GM12878 (cell line): ENCODE measurements around the gene RAB3C. TPM values are rescaled to one million over a fixed set of nuclear protein-coding genes. Genes with fewer than 3 reads are reported as not detected.

Experiments used
- ATAC-seq: fragments of 200-7000 bp; cut with Tn5 transposase; 3 replicates; pipeline ENCODE4 v1.9.1; 2020; ENCODE audit warnings: mild to moderate bottlenecking, moderate library complexity
- BruUV-seq: library from RNA; stranded (reverse); fragments of 400-500 nt; replicated peaks from 2 replicates; lab custom pipeline; 2021; lab: Mats Ljungman, UMichigan
- CTCF ChIA-PET: fragments of 300-600 bp; sonication (Branson Sonifier 250); formaldehyde crosslinking; extraction: SDS; loops from one replicate; lab custom pipeline; 2021; ENCODE audit warnings: inconsistent platforms; lab: Yijun Ruan, JAX
- POLR2A ChIA-PET: fragments of 350-600 bp; formaldehyde crosslinking; extraction: SDS; loops from one replicate; lab custom pipeline; 2021; ENCODE audit warnings: inconsistent platforms; lab: Charles Lee
- RAD21 ChIA-PET: fragments of 300-600 bp; sonication (Branson Sonifier 250); formaldehyde crosslinking; loops from one replicate; lab custom pipeline; 2023; ENCODE audit warnings: antibody characterized with exemption; ENCODE audit not compliant: unreplicated experiment; lab: Charles Lee
- SMC1A ChIA-PET: fragments of 300-600 bp; sonication (Branson Sonifier 250); formaldehyde crosslinking; loops from one replicate; lab custom pipeline; 2023; ENCODE audit not compliant: unreplicated experiment, uncharacterized antibody; lab: Charles Lee
- DNase-seq: peaks from one replicate; pipeline ENCODE4 v3.0.0-alpha.2; 2011; ENCODE audit warnings: low read depth, low spot score
- FAIRE-seq: peaks from 3 replicates; lab custom pipeline; 2011; peaks lifted over from hg19 to GRCh38; lab: Jason Lieb, UNC
- H2AFZ ChIP-seq: 2 replicates; pipeline ENCODE4 v1.6.0; 2011; ENCODE audit warnings: low read depth, low read length, control low read depth; ENCODE audit not compliant: control insufficient read depth
- H3K27ac ChIP-seq: 2 replicates; pipeline ENCODE4 v1.5.1; 2011; ENCODE audit warnings: control low read depth; ENCODE audit not compliant: control insufficient read depth, insufficient read depth
- H3K27me3 ChIP-seq, 2 experiments: replicated peaks in 1 of 2; 2 replicates each; pipeline versions ENCODE4 v1.6.0 to v1.6.1; 2011; ENCODE audit warnings: low read length in 1 of 2; ENCODE audit not compliant: control insufficient read depth in 2 of 2, insufficient read depth in 2 of 2
- H3K36me3 ChIP-seq, 2 experiments: 2 replicates each; pipeline ENCODE4 v1.5.1; 2011; ENCODE audit warnings: low read length in 1 of 2; ENCODE audit not compliant: control insufficient read depth in 2 of 2, insufficient read depth in 2 of 2
- H3K4me1 ChIP-seq: 2 replicates; pipeline ENCODE4 v1.6.1; 2011; ENCODE audit warnings: mild to moderate bottlenecking, low read length, moderate library complexity, mixed read lengths; ENCODE audit not compliant: control insufficient read depth, insufficient read depth
- H3K4me2 ChIP-seq: 2 replicates; pipeline ENCODE4 v1.6.0; 2011; ENCODE audit warnings: control low read depth; ENCODE audit not compliant: control insufficient read depth, insufficient read depth
- H3K4me3 ChIP-seq: fragments of 200-600 bp; sonication (generic); 2 replicates; pipeline ENCODE4 v1.5.1; 2016
- H3K79me2 ChIP-seq: 2 replicates; pipeline ENCODE4 v1.6.0; 2011; ENCODE audit warnings: low read length; ENCODE audit not compliant: control insufficient read depth, insufficient read depth
- H3K9ac ChIP-seq: 2 replicates; pipeline ENCODE4 v1.8.0; 2011; ENCODE audit warnings: low read length, control low read depth, mixed read lengths; ENCODE audit not compliant: control insufficient read depth, insufficient read depth
- H3K9me3 ChIP-seq: replicated peaks from 3 replicates; pipeline ENCODE4 v1.5.1; 2011; ENCODE audit warnings: mild to moderate bottlenecking, low read length; ENCODE audit not compliant: control insufficient read depth, insufficient read depth
- H4K20me1 ChIP-seq: 2 replicates; pipeline ENCODE4 v1.6.0; 2011; ENCODE audit not compliant: control insufficient read depth, insufficient read depth
- BCL11A ChIP-seq: IDR thresholded peaks from 2 replicates; pipeline ENCODE4 v1.6.1; 2011; ENCODE audit warnings: low read depth, low read length
- BCL3 ChIP-seq: IDR thresholded peaks from 2 replicates; pipeline ENCODE4 v1.6.1; 2011; ENCODE audit warnings: borderline replicate concordance, low read depth, mild to moderate bottlenecking, moderate library complexity, low read length; ENCODE audit not compliant: insufficient read depth, poor library complexity, severe bottlenecking
- CBX5 ChIP-seq: sonication (generic); IDR thresholded peaks from 2 replicates; pipeline ENCODE4 v1.6.1; 2016; ENCODE audit warnings: low read depth, moderate library complexity, mild to moderate bottlenecking, inconsistent platforms
- CEBPB ChIP-seq, 2 experiments: fragments of 150-350 bp in 1 of 2; IDR thresholded peaks; 2 replicates each; pipeline ENCODE4 v1.6.1; 2012 to 2014; ENCODE audit warnings: low read depth in 2 of 2, low read length in 2 of 2, borderline replicate concordance in 1 of 2, inconsistent platforms in 1 of 2
- FOXM1 ChIP-seq: IDR thresholded peaks from 2 replicates; pipeline ENCODE4 v1.6.1; 2012; ENCODE audit warnings: low read depth, mild to moderate bottlenecking, inconsistent platforms, low read length, moderate library complexity
- IKZF1 ChIP-seq: fragments of 450-650 bp; conservative IDR thresholded peaks from 2 replicates; pipeline ENCODE4 v1.6.1; 2017; ENCODE audit warnings: antibody characterized with exemption, mild to moderate bottlenecking
- MYC ChIP-seq: IDR thresholded peaks from 2 replicates; pipeline ENCODE4 v1.6.1; 2011; ENCODE audit warnings: mild to moderate bottlenecking, low read length, moderate library complexity, inconsistent platforms; ENCODE audit not compliant: insufficient read depth, insufficient replicate concordance, insufficient read length, severe bottlenecking
- NR2C2 ChIP-seq: IDR thresholded peaks from 2 replicates; pipeline ENCODE4 v1.6.1; 2011; ENCODE audit warnings: borderline replicate concordance, low read depth; ENCODE audit not compliant: control insufficient read depth, insufficient read length
- SMAD1 ChIP-seq: fragments of 450-650 bp; IDR thresholded peaks from 2 replicates; pipeline ENCODE4 v1.6.1; 2018; ENCODE audit warnings: mild to moderate bottlenecking, low read depth; ENCODE audit not compliant: partially characterized antibody
- STAT1 ChIP-seq: fragments of 450-650 bp; conservative IDR thresholded peaks from 2 replicates; pipeline ENCODE4 v1.6.1; 2014; ENCODE audit warnings: antibody characterized with exemption, mild to moderate bottlenecking
- ZNF207 ChIP-seq: fragments of 450-650 bp; IDR thresholded peaks from 2 replicates; pipeline ENCODE4 v1.6.1; 2014; ENCODE audit warnings: antibody characterized with exemption, mild to moderate bottlenecking, borderline replicate concordance
- ZNF217 ChIP-seq: fragments of 450-650 bp; IDR thresholded peaks from 2 replicates; pipeline ENCODE4 v1.6.1; 2017; ENCODE audit warnings: antibody characterized with exemption, mild to moderate bottlenecking
- ZSCAN29 ChIP-seq: fragments of 450-650 bp; IDR thresholded peaks from 2 replicates; pipeline ENCODE4 v1.6.1; 2017; ENCODE audit warnings: mild to moderate bottlenecking, moderate library complexity
- WGBS: methylation state at CpG from one replicate; pipeline ENCODE4 v1.1.6; 2016; ENCODE audit warnings: low lambda C conversion rate; ENCODE audit not compliant: insufficient replicate concordance, insufficient coverage; ENCODE audit errors: missing lambda C conversion rate; 5-methylcytosine and 5-hydroxymethylcytosine counted together
- in situ Hi-C: fragments of 300-500 bp; cut with MboI; formaldehyde crosslinking; loops from 9 replicates; pipeline ENCODE4 v1.14.3; 2018; ENCODE audit warnings: mixed read lengths
- intact Hi-C: fragments of 100-400 bp; cut with micrococcal nuclease; formaldehyde crosslinking; loops from one replicate; pipeline ENCODE4 v1.14.2; 2022; ENCODE audit not compliant: unreplicated experiment
- polyA plus RNA-seq, 11 experiments: library from polyadenylated mRNA; depleted of rRNA in 4 of 11; unstranded in 6 of 11; stranded (reverse) in 5 of 11; fragments of >200 nt; fragmentation: Nextera tagmentation in 4 of 11; fragmentation: Illumina TruSeq in 1 of 11; extraction: Ambion mirVana in 4 of 11; extraction: Trizol in 1 of 11; gene quantifications; 1 replicate in 1 of 11; 2 replicates in 10 of 11; pipeline versions ENCODE4 v1.2.1 to v1.2.3, GENCODE V29; 2011 to 2016; ENCODE audit warnings: inconsistent platforms in 2 of 11, missing spikeins in 2 of 11, low read depth in 1 of 11
- total RNA-seq, 4 experiments: library from RNA; depleted of rRNA in 3 of 4; stranded (reverse); fragments of >200 nt in 3 of 4; fragmentation: Illumina TruSeq in 1 of 4; extraction: Trizol in 1 of 4; gene quantifications; 2 replicates each; pipeline versions ENCODE4 v1.2.1 to v1.2.3, GENCODE V29; 2013 to 2021
- TF ChIP-seq, protein P1 (sequence below): fragments of 450-650 bp; IDR thresholded peaks from 2 replicates; pipeline ENCODE4 v1.6.1; 2017; ENCODE audit warnings: mild to moderate bottlenecking

The RAB3C gene
- total and polyA plus RNA-seq, 10 of the 15 experiments (the other 5 are each of a cell fraction or from before 2014, with no cell fraction given): not detected

DNA sequence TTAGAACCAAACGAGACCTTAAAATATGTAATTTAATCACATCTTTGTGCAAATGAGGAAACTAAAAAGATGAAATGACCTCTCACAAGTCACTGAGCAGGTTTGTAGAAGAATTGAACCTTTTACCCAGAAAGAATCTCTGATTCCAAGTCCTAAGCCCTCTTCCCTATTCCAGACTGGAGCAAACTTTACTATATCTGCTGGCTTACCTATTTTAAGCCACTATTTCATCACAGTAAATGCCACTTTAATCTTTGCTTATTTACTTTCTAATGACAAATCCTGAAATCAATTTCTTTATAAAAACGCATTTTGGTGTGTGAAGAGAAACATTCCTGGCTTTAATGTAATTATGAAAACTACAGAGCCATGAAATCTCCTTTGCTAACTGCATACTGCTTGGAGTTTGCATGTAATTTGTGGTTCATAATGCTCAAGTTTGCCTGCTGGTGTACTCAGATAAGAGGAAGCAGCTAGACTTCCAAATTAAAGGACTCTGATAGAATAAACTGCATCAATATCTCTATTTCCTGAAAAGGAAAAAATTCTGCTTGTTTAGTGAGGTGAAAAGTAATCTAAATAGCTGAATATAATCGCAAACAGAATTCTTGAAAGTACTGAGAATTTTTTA lies 121.2 kb downstream of the RAB3C start:
- no peaks in the 10 kb centered on the region for H3K4me1 ChIP-seq
- BruUV-seq: no TSS peak
- no peak for DNase-seq
- no peak overlapping the region for H3K9ac ChIP-seq
- no peaks in the 10 kb centered on the region for H3K36me3 ChIP-seq
- ChIA-PET RAD21 (no interaction called here), SMC1A (interaction anchor here (0.7 kb wide), 1 partner anchor 13 kb away, joined by 3 read pairs; no protein-coding TSS in a partner anchor), CTCF (no interaction called here)
- no peak overlapping the region for H2AFZ ChIP-seq
- intact Hi-C loops: no loop called here
- H3K79me2 ChIP-seq: no peaks in the 10 kb centered on the region
- no peaks in the 10 kb centered on the region for H4K20me1 ChIP-seq
- no peaks in the 10 kb centered on the region for H3K27me3 ChIP-seq
- no peaks in the 10 kb centered on the region for H3K9me3 ChIP-seq
- in situ Hi-C loops: no loop called here
- 0% methylated on average over 3 of the region's 3 CpGs for WGBS
- no peak overlapping the region for H3K4me2 ChIP-seq
- no peak for ATAC-seq
- no peak overlapping the region for H3K27ac ChIP-seq
- TF ChIP-seq ZNF207 (no peak), ZNF217 (no peak), FOXM1 (no peak), BCL3 (no peak), NR2C2 (no peak), IKZF1 (no peak), ZSCAN29 (no peak), CBX5 (no peak), STAT1 (no peak), SMAD1 (no peak), BCL11A (no peak), CEBPB (IDR thresholded peaks at IDR 0.05; ENCODE audit: borderline replicate concordance in 1 of 2, low read depth in 2 of 2, low read length in 2 of 2) (no peak), MYC (no peak)
- TF ChIP-seq, protein P1, sequence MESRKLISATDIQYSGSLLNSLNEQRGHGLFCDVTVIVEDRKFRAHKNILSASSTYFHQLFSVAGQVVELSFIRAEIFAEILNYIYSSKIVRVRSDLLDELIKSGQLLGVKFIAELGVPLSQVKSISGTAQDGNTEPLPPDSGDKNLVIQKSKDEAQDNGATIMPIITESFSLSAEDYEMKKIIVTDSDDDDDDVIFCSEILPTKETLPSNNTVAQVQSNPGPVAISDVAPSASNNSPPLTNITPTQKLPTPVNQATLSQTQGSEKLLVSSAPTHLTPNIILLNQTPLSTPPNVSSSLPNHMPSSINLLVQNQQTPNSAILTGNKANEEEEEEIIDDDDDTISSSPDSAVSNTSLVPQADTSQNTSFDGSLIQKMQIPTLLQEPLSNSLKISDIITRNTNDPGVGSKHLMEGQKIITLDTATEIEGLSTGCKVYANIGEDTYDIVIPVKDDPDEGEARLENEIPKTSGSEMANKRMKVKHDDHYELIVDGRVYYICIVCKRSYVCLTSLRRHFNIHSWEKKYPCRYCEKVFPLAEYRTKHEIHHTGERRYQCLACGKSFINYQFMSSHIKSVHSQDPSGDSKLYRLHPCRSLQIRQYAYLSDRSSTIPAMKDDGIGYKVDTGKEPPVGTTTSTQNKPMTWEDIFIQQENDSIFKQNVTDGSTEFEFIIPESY: no peak
- TF ChIP-seq, all 136 proteins: peak for 0
- no peak overlapping the region for H3K4me3 ChIP-seq
- no peak for FAIRE-seq
- POLR2A ChIA-PET: no interaction called here
